ENCODE data around the gene KLHDC9.
A peak's percentile ranks its signal among the peaks of the same experiment; 100 is the strongest.
"Not testable (repeated sequence)": the region's sequence is repeated elsewhere in the genome, so short reads cannot be mapped to it uniquely, and the experiment has no call there.

KLHDC9 gene

GRCh38 chr1:161099090-161099802 is 1.1 kb downstream of the KLHDC9 start:
- no peak for DNase-seq

- no peak for DNase-seq
Observed at GRCh38 chr1:161100556-161100955, 2.4 kb downstream of the KLHDC9 start.

DNA sequence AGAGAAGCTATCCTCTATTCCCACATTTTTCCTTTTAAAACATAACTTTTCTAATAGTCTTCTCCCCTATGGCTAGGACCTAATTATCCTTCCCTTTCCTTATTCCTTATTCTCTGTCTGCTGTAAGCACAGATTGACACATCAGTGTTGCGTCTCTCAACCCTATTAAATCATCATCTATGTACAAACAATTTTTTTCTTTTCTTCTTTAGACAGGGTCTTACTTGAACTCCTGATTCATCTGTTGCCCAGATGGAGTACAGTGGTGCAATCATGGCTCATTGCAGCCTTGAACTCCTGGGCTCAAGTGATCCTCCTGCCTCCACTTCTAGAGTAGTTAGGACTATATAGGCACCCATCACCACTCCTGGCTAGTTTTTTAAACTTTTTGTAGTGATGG is 8.3 kb downstream of the KLHDC9 start:
- no peak for DNase-seq

- DNase-seq: no peak
Observed at GRCh38 chr1:161111117-161111516, 13.0 kb downstream of the KLHDC9 start.

DNA sequence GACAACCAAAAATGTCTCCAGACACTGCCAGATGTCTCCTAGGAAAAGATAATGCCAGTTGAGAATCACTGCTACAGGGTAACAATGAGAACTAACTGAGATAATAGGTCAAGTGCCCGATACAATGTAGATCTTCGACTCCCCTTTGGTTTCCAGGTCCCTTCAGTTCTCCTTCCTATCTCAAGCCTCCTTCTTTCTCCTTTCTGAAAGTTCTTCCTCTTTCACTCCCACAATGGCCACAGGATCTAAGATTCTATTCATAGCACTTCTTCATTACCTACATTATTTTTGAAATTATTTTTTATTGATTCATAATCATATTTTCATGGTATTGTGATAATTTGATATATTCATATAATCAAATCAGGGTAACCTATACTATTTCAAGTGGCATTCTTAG is 13.4 kb downstream of the KLHDC9 start:
- no peak for DNase-seq

DNA sequence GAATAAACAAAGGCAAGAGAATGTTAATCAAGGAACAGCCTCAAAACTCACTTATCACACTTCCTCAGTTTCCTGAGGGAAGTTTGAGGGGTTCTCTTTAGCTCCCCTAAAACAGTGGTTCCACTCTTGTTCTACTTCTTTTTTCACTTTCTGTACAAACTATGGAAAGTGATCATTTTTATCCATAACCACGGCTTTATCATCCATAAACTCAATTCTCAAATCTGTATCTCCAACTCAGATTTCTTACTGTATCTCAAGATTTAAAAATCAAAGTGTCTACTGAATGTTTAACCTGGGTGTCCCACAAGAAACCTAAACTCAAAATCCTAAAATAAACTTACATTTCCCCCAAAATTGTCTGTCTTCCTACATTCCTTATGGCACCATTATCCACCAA is 15.8 kb downstream of the KLHDC9 start:
- no peak for DNase-seq

GRCh38 chr1:161114556-161114955 is 16.4 kb downstream of the KLHDC9 start:
- no peak for DNase-seq

DNA sequence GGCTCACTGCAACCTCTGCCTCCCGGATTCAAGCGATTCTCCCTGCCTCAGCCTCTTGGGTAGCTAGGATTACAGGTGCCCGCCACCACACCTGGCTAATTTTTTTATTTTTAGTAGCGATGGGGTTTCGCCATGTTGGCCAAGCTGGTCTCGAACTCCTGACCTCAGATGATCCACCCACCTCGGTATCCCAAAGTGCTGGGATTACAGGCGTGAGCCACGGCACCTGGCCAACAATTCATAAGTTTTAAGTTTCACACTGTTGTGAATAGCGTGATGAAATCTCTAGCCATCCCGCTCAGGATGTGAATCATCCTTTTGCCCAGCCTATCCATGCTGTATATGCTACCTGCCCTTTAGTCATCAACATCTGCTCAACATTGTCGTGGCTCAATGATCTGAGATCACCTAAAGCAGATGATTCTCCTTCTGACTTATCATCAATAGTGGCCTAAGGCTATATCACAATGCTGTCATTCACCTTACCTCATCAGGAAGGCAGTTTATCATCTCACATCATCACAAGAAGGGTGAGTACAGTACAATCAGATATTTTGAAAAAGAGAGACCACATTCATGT is 17.1 kb downstream of the KLHDC9 start:
- DNase-seq: peak in 1 of 4 experiments; percentile 19

DNA sequence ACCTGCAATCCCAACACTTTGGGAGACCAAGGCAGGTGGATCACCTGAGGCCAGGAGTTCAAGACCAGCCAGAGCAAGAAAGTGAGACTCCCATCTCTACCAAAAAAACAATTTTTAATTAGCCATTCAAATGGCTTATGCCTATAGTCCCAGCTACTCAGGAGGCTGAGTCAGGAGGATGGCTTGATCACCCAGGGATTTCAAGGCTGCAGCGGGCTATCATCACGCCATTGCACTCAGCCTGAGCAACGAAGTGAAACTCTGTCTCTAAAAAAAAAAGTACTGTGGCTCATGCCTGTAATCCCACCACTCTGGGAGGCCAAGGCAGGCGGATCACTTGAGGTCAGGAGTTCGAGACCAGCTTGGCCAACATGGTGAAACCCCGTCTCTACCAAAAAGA is 17.8 kb downstream of the KLHDC9 start:
- not testable (repeated sequence) for DNase-seq

- DNase-seq: peak; percentile 45 to 79 (median 69)
Observed at GRCh38 chr1:161117759-161118581, 19.8 kb downstream of the KLHDC9 start, which contains the start of the genes NIT1 and PFDN2. TSS of gene NIT1 (plus strand) at chr1:161118105. CDS start at chr1:161118177, 72 bp downstream. TSS of gene PFDN2 (minus strand) at chr1:161118037. CDS start at chr1:161118026, 11 bp downstream.

- DNase-seq: peak in 3 of 4 experiments; percentile 12 to 20 (median 15)
Observed at GRCh38 chr1:161119092-161119903, 21.1 kb downstream of the KLHDC9 start.

GRCh38 chr1:161121042-161121650 is 23.0 kb downstream of the KLHDC9 start:
- no peak for DNase-seq

DNA sequence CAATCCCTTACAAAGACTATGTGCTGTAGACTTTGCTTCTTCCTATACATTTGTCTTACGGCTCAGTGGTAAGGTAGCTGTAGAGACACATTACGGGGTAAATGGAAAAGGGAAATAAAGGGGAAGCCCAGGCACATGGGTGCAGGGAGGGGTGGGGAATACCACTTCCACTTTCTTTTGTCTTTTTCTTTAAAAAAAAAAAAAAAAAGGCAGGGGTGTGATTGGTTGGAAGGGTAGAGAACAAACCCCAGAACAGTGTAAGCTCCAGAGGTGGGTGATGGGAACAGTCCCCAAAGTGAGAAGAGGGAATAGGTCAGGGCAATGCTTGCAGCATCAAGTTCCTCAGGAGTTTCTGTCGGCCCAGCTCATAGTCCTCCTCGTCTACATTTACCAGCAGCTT is 23.7 kb downstream of the KLHDC9 start:
- DNase-seq: no peak

- no peak for DNase-seq
Observed at GRCh38 chr1:161122967-161123366, 24.8 kb downstream of the KLHDC9 start.

DNA sequence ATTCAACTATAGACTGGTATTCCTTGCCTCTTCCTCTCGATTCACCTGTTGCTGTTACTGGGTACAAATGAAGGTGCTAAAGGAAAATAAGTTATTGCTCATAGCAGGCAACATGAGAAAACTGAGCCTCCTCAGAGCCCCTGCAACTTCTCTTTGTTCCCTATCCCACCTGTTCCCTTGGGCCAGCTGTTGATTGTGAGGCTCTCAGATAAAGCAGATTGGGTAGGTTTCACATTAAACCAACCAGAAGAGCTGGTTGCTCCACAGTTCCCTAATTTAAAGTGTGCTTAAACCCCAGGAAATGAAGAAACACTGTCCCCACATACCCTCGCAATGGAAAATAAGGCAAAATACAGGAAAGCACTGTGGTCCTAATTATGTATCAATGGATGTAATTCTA is 29.5 kb downstream of the KLHDC9 start:
- DNase-seq: no peak

DNA sequence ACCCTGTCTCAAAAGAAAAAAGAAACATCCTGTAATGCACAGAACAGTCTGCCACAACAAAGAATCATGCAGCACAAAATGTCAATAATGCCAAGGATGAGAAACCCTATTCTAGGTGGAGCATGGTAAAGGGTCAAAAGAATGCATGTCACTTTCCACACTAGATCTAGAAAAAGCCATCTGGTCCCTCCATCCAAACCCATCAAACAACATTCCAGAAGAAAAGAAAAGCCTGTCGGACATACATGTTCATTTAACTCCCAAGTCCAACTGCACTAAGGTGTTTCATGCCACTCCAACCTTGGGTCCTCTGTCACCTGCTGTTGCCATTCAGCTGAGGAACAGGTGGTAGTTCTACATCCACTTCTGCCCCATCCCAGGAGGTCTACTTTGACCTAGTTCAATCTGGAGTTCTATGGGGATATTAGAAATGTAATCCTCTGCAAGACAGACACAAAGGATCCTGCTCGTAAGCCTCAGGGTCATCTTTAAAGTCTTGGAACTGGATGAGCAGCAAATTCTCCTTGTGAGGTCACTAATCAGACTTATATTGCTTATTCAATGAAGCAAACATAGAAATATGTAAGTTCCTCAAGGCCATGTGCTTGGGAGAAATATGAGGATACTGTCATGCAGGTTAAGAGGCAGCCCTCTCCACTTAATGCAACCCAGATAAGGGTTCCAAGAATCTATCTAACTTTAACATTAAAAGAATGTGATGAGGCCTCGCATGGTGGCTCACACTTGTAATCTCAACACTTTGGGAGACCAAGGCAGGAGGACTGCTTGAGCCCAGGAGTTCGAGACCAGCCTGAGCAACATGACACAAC is 30.6 kb downstream of the KLHDC9 start:
- no peak for DNase-seq

GRCh38 chr1:161130266-161130665 is 32.1 kb downstream of the KLHDC9 start:
- DNase-seq: no peak

DNA sequence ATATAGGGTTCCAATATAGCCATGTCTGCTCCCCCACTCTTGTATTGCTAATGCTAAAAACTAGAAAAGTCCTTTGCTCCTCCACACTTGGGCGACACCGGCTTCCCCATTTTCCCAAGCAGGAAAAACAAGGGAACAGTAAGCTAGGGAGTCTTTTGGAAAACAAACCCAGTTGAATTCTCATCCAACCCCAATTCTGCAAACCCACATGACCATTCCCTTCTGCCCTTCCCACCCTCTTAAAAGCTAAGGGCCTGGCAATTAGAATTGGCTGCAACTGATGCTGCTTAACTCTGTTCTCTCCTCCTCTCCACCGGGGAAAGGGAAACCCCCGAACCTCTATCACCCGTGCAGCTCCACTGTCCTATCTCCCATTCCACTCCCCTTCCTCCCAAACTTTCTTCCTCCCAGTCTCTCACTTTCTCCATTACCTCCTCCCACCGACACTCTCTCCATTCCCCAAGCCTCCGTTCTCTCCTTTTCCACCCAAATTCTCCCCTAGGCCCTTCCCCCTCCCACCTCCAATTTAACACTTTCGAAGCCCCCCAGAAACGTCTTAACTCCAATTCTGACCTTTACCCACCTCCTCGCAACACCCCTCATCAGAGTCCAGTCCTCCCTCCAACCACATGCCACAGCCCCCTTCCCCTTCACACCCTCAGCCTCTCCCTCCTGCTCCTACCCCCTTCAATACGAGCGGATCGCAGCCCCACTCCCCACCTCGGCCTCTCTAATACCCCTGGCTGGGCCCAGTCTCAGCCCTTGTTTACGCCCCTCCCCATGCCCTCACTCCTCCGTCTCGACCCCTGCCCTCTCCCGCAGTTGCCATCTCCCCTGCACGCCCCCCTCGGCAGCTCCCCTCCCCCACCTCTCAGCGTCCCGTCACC is 33.6 kb downstream of the KLHDC9 start:
- no peak for DNase-seq

- DNase-seq: peak; percentile 63 to 80 (median 78)
Observed at GRCh38 chr1:161132410-161133219, 34.5 kb downstream of the KLHDC9 start, which contains the start of gene DEDD. TSS of gene DEDD (minus strand) at chr1:161132667. CDS start at chr1:161124462, 8,205 bp downstream.
